ENCODE data around the gene RAP1GAP2.

DNA sequence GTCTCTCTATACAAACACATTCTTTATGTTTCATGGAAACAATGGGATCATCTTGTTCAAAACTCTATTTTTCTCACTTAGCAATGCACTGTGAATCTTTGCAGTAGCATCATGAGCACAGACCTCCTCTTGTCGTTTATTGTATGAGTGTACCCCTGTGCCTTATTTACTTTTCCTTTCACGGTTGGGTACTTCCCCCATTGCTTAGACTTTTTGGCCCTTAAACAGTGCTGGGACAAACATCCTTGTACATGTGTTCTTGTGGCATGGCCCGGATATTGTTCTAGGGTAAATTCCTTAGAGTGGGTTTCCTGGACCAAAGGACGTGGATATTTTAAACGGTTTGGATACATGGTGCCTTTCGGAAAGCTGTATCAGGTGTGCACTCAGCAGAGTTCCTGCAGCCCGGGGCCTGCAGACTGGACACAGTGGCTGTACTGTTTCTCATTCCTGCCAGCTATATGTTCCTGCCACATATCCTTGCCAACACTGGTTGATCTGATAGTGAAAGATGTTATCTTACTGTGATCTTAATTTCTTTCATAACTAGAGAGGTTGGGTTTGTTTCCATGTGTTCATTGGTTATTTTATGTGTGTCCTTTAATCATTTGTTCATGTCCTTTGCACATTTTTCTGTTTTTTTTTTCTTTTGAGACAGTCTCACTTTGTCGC is 156.1 kb downstream of the RAP1GAP2 start:
- TF ChIP-seq EZH2 (IDR thresholded peaks at IDR 0.05; ENCODE audit: insufficient read depth, poor library complexity, severe bottlenecking) (no peak), EZH2phosphoT487 (IDR thresholded peaks at IDR 0.05; ENCODE audit: insufficient read depth, low read depth) (no peak)
